Dendritic cell treated with granulocyte-macrophage colony-stimulating factor and Interleukin-4, amounts not matched to agents 40 ng/mL and 50 ng/mL, for 4 days (primary cell): ENCODE results near the gene RPS2.
A peak's percentile ranks its signal among the peaks of the same experiment; 100 is the strongest.

Source experiments
- H3K27ac Mint-ChIP-seq: one replicate; pipeline ENCODE4 v1.8.0; 2022; ENCODE audit warnings: mild to moderate bottlenecking, mixed read lengths
- H3K27me3 Mint-ChIP-seq: one replicate; pipeline ENCODE4 v1.8.0; 2022; ENCODE audit warnings: mild to moderate bottlenecking, mixed read lengths
- H3K36me3 Mint-ChIP-seq: one replicate; pipeline ENCODE4 v1.8.0; 2022; ENCODE audit warnings: low read depth, mixed read lengths
- H3K4me1 Mint-ChIP-seq: one replicate; pipeline ENCODE4 v1.8.0; 2022; ENCODE audit warnings: low read depth, mixed read lengths
- H3K4me3 Mint-ChIP-seq: one replicate; pipeline ENCODE4 v1.8.0; 2022; ENCODE audit warnings: mild to moderate bottlenecking, moderate library complexity, mixed read lengths
- H3K9me3 Mint-ChIP-seq: one replicate; pipeline ENCODE4 v1.8.0; 2022; ENCODE audit warnings: mixed read lengths
- intact Hi-C: fragments of 100-400 bp; cut with micrococcal nuclease; formaldehyde crosslinking; loops from one replicate; pipeline ENCODE4 v1.15.0; 2022

Gene RPS2

DNA sequence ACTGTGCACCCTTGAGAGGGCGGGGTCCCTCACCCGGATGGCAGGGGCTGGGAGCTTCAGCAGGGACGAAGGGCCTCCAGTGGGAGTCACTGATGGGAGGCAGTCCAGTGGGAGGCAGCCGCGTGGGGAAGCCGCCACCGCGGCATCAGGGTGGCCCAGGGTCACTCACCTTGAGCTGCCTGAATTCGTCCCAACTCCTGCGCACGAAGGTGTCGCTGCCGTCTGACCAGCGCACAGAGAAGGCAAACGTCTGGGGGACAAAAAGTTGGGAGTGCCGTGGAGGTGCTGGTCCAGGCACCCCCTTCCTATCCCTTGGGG lies 16.1 kb upstream of the RPS2 start:
- H3K27me3 Mint-ChIP-seq: peaks cover 62% of the 10 kb centered on the region
- no peak overlapping the region for H3K4me3 Mint-ChIP-seq
- peaks cover 30% of the 10 kb centered on the region for H3K4me1 Mint-ChIP-seq
- H3K27ac Mint-ChIP-seq: no peak overlapping the region
- intact Hi-C loops: no loop called here
- peaks cover 46% of the 10 kb centered on the region for H3K36me3 Mint-ChIP-seq
- no peaks in the 10 kb centered on the region for H3K9me3 Mint-ChIP-seq

DNA sequence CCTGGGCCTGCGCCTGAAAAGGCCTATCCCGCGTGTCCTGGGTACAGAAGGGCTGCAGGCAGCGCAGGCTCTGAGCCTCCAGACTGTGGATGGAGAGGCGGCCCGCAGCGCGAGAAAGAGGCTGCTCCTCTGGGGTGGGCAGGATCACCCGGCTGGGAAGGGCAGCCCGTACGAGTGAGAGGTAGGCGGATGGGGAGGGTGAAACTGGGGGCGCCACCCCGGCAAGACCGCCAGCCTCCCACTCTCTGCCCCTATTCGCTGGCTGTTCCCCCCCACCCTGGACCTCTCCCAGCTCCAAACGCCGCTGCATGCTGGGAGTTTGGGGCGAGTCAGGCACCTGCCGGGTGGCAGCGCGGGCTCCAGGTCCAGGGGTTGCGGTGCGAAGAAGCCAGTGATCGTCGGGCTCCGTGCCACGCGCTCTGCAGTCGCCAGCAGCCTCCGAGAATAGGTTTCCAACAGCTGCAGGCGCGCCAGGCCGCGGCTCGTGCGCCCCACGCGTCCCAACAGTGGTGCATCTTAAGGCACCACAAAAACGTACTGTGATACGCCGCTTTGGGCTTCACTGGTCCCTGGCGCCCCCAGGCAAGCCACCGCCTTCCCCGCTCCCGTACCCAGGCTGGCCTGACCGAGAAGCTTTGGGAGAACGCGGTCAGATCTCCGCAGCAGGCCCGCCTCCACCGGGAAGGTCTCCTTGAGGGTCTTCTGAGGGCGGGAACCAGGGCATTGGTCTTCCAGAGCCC lies 15.6 kb upstream of the RPS2 start:
- Mint-ChIP-seq H3K27me3 (peaks cover 62% of the 10 kb centered on the region), H3K4me3 (no peak overlapping the region), H3K36me3 (peaks cover 46% of the 10 kb centered on the region), H3K27ac (no peak overlapping the region), H3K9me3 (no peaks in the 10 kb centered on the region), H3K4me1 (peaks cover 25% of the 10 kb centered on the region)
- intact Hi-C loops: no loop called here

DNA sequence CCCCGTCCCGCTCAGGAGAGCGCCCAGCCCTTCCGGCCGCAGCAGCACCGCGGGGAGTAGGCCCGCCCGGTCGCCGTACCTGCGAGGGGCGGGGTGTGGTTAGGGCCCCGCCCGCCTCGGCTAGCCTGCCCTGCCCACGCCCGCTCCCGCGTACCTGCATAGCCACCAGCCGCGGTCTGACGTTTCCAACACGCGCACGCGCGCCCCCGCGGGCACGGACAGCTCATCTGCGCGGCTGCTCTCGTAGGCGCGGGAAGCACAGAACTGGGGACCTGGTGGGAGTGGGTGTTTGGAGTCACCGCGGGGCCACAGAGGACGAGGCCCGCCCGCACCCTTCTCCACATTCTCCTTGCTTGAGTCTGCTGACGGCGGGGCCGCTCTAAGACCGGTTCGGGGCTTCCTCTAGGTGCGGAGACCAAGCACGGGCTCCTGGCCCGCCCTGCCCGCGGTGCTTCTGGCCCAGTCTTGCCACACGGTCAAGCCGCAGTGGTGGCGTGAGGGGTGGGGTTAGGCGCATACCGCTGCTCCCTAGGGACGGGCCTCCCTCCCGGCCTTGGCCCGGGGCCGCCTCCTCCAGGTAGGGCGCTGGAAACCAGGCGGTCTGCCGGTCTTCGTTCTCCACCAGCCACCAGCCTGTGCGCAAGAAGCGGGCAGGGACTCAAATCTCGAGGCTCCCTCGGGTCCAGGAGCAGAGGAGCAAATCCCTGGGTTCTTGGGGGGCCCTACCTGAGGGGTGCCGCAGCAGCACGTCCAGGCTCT lies 14.8 kb upstream of the RPS2 start:
- H3K4me1 Mint-ChIP-seq: peaks cover 17% of the 10 kb centered on the region
- no peaks in the 10 kb centered on the region for H3K9me3 Mint-ChIP-seq
- H3K36me3 Mint-ChIP-seq: peaks cover 52% of the 10 kb centered on the region

DNA sequence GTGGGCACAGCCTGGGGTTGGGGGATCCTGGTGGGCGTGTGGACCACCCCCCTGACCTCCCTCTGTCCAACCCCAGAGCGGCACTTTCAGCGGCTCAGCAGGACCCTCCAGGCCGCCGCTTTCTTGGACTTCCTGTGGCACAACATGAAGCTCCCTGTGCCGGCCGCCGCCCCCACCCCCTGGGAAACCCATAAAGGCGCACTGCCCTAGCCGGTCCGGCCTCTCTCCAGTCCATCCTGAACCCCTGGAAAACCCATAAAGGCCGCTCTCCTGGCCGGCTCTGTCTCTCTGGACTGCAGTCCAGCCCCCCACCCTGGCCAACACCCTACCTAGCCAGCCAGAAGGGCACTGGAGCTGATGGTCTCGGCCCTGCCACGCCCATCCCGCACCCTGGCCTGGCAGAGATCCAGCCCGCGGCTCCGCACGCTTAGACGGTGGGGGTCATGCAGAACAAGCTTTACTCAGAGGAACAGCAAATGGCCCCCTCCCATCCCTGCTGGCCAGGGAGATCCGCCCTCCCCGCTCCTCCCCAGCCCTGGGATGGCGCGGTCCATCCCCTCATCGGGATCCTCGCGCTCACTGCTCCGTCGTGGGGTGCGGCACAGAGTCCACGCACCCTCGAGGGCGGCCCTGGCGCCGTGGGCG lies 14.0 kb upstream of the RPS2 start:
- Mint-ChIP-seq H3K9me3 (no peaks in the 10 kb centered on the region), H3K4me3 (no peak overlapping the region), H3K36me3 (peaks cover 60% of the 10 kb centered on the region), H3K27ac (no peak overlapping the region), H3K4me1 (peaks cover 22% of the 10 kb centered on the region), H3K27me3 (peaks cover 62% of the 10 kb centered on the region)
- intact Hi-C loops: no loop called here

More for the DNA sequence above, 14.8 kb upstream of the RPS2 start:
- Mint-ChIP-seq H3K27ac (no peak overlapping the region), H3K4me3 (no peak overlapping the region), H3K27me3 (peaks cover 62% of the 10 kb centered on the region)
- intact Hi-C loops: no loop called here

DNA sequence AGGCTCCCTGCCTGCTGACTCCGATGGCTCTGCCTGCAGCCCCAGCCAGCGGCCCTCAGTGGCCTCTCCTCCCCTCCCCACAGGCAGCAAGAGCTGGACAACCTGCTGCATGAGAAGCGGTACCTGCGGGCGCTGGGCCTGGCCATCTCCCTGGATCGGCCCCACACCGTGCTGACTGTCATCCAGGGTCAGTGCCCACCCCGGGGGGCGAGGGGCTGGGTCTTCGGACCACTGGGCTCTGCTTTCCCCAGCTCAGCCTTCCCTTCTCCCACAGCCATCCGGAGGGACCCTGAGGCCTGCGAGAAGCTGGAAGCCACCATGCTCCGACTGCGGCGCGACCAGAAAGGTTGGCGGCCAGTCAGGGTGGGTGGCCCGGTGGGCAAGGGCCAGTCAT lies 13.2 kb upstream of the RPS2 start:
- no peak overlapping the region for H3K27ac Mint-ChIP-seq
- peaks cover 60% of the 10 kb centered on the region for H3K36me3 Mint-ChIP-seq
- intact Hi-C loops: no loop called here
- H3K4me3 Mint-ChIP-seq: no peak overlapping the region
- H3K4me1 Mint-ChIP-seq: peaks cover 22% of the 10 kb centered on the region
- peaks cover 54% of the 10 kb centered on the region for H3K27me3 Mint-ChIP-seq
- no peaks in the 10 kb centered on the region for H3K9me3 Mint-ChIP-seq

DNA sequence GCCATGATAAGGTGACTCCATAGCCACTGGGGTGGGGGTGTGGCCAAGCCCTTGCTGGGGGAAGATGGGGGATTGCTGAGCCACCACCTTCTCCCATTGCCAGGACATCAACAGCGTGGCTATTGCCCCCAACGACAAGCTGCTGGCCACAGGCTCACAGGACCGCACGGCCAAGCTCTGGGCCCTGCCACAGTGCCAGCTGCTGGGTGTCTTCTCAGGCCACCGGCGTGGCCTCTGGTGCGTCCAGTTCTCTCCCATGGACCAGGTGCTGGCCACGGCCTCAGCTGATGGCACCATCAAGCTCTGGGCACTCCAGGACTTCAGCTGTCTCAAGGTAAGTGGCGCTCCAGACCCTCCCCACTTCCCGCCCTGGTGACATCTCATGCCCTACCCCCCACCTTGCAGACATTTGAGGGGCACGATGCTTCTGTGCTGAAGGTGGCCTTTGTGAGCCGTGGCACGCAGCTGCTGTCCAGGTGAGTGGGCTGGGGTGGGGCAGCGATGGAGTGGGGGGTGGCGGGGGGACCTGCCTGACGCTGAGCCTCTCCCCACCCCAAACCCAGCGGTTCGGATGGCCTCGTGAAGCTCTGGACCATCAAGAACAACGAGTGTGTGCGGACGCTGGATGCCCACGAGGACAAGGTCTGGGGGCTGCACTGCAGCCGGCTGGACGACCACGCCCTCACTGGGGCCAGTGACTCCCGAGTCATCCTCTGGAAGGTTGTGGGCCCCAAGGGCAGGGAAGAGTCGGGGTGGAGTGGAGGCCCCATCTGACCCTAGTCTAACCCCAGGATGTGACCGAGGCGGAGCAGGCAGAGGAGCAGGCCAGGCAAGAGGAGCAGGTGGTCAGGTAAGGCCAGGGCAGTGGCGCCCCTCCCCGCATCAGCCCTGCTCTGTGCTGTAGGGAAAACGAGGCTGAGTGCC lies 12.6 kb upstream of the RPS2 start:
- Mint-ChIP-seq H3K27ac (no peak overlapping the region), H3K36me3 (peaks cover 61% of the 10 kb centered on the region), H3K4me1 (peaks cover 22% of the 10 kb centered on the region), H3K9me3 (no peaks in the 10 kb centered on the region), H3K27me3 (peaks cover 48% of the 10 kb centered on the region), H3K4me3 (no peak overlapping the region)
- intact Hi-C loops: no loop called here

DNA sequence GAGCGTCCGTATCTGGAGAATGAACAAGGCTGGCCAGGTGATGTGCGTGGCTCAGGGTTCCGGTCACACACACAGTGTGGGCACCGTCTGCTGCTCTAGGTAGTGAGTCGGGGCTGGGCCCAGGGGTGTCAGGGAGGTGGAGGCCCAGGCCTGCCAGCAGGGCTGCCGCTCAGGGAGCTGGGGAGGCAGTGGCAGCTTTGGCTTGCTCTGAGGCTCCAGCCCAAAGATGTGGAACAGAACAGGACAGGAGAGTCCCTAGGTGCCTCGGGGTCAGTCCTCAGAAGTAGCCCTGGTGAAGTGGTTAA lies 11.5 kb upstream of the RPS2 start:
- Mint-ChIP-seq H3K27me3 (peaks cover 37% of the 10 kb centered on the region), H3K4me1 (peaks cover 31% of the 10 kb centered on the region), H3K27ac (no peak overlapping the region), H3K36me3 (peaks cover 71% of the 10 kb centered on the region), H3K4me3 (no peak overlapping the region), H3K9me3 (no peaks in the 10 kb centered on the region)
- intact Hi-C loops: no loop called here

DNA sequence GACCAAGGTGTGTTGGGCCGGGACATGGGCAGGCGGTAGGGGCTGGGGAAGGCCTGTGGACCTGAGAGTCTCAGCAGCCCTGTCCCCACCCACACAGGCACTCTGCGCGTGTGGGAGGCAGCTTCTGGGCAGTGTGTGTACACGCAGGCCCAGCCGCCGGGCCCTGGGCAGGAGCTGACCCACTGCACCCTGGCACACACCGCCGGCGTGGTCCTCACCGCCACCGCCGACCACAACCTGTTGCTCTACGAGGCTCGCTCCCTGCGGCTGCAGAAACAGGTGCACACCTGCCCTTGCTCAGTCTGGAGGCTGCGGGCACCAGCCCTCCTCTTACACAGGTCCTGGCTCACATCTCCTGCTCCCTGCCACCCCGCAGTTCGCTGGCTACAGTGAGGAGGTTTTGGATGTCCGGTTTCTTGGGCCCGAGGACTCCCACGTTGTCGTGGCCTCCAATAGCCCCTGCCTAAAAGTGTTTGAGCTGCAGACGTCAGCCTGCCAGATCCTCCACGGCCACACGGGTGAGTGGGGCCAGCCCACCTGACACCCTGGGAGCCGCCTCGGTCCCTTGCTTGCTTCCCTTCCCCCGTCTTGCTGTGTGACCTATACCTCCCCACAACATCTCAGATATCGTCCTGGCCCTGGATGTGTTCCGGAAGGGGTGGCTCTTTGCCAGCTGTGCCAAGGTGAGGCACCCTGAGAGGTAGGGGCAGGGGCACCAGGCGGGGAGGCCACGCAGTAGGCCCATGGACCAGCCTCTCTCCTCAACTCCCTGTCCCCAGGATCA lies 11.0 kb upstream of the RPS2 start:
- no peak overlapping the region for H3K4me3 Mint-ChIP-seq
- H3K4me1 Mint-ChIP-seq: peaks cover 36% of the 10 kb centered on the region
- H3K9me3 Mint-ChIP-seq: no peaks in the 10 kb centered on the region
- intact Hi-C loops: no loop called here
- peaks cover 71% of the 10 kb centered on the region for H3K36me3 Mint-ChIP-seq
- no peak overlapping the region for H3K27ac Mint-ChIP-seq
- peaks cover 32% of the 10 kb centered on the region for H3K27me3 Mint-ChIP-seq

DNA sequence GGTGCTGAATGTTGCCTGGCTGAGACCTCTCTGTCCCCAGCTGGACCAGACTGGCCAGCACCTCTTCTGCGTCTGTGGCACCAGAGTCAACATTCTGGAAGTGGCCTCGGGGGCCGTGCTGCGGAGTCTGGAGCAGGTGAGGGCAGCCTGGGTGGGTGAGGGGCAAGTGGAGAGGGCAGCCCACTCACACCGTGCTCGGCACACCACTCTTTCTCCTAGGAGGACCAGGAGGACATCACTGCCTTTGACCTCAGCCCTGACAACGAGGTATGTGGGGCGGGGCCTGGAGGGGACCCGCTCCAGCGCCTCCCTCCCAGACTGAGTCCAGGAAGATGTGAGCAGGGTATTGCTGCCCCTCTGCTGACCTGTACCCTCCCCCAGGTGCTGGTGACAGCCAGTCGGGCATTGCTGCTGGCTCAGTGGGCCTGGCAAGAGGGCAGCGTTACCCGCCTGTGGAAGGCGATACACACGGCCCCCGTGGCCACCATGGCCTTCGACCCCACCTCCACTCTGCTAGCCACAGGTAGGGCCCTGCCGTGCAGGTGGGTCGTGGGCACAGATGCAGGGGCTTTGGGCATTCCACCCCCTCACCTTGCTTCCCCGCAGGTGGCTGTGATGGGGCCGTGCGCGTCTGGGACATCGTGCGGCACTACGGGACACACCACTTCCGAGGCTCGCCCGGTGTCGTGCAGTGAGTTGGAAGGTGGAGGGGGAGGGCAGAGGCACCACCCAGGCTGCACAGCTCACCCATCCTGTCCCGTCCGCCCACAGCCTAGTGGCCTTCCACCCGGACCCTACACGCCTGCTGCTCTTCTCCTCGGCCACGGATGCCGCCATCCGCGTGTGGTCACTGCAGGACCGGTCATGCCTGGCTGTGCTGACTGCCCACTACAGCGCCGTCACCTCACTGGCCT lies 9.8 kb upstream of the RPS2 start:
- Mint-ChIP-seq H3K4me3 (no peak overlapping the region), H3K36me3 (peaks cover 69% of the 10 kb centered on the region), H3K27me3 (peaks cover 20% of the 10 kb centered on the region), H3K9me3 (no peaks in the 10 kb centered on the region), H3K4me1 (peaks cover 42% of the 10 kb centered on the region), H3K27ac (no peak overlapping the region)
- intact Hi-C loops: no loop called here

DNA sequence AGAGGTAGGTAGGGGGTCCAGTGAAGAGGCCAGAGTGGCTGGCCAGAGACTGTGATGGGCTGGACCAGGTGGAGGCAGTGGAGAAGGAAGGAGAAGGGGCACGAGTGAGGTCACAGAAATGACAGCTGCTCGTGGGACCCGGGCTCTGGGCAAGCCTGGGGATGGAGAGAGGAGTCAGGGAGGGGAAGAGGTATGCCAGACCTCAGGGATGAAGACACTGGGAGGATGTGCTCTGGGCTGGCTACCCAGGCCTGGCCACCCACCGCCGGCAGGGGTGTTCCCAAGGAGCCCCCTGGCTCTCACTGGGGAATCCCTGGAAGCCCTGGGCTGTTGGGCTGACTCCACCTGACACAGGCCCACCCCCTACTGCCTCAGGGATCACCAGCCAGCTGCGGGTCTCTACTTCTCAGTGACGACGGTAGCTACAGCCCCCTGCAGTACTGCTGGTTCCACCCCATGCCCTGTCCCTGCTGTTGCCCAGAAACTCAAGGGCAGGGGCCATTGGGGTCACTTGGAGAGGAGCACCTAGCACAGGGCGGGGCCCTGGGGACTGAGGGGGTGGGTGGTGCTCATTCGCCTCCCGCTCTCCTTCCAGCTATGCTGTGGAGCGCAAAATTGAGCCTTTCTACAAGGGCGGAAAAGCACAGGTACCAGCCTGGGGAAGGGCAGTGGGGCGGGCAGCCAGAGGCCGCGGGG lies 9.0 kb upstream of the RPS2 start:
- no peak overlapping the region for H3K4me3 Mint-ChIP-seq
- peaks cover 14% of the 10 kb centered on the region for H3K27me3 Mint-ChIP-seq
- intact Hi-C loops: no loop called here
- H3K4me1 Mint-ChIP-seq: peaks cover 39% of the 10 kb centered on the region
- H3K36me3 Mint-ChIP-seq: peaks cover 61% of the 10 kb centered on the region
- no peaks in the 10 kb centered on the region for H3K9me3 Mint-ChIP-seq
- peak overlapping the region; percentile 98 for H3K27ac Mint-ChIP-seq

DNA sequence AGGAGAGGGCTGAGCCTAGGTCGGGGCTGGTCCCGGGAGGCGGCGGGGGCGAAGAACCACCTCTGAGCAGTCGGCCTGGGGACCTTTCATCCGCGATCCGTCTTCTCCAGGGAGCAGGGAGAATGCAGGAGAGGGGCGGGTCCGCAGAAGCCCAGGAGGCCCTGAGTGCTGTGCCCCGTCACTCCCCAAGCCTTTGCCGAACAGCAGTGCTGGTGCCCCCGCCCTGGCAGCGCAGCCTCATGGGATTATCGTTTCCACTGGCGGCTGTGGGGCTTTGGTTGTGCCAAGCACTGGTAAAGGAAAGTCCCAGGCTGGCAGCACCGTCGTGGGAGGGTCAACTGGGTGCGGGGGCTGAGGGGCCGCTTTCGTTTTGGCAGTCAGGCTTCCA lies 7.9 kb upstream of the RPS2 start:
- H3K36me3 Mint-ChIP-seq: peaks cover 50% of the 10 kb centered on the region
- H3K27ac Mint-ChIP-seq: peak overlapping the region; percentile 98
- peaks cover 2% of the 10 kb centered on the region for H3K27me3 Mint-ChIP-seq
- intact Hi-C loops: no loop called here
- H3K4me1 Mint-ChIP-seq: peaks cover 37% of the 10 kb centered on the region
- H3K4me3 Mint-ChIP-seq: peak overlapping the region; percentile 96
- H3K9me3 Mint-ChIP-seq: no peaks in the 10 kb centered on the region

DNA sequence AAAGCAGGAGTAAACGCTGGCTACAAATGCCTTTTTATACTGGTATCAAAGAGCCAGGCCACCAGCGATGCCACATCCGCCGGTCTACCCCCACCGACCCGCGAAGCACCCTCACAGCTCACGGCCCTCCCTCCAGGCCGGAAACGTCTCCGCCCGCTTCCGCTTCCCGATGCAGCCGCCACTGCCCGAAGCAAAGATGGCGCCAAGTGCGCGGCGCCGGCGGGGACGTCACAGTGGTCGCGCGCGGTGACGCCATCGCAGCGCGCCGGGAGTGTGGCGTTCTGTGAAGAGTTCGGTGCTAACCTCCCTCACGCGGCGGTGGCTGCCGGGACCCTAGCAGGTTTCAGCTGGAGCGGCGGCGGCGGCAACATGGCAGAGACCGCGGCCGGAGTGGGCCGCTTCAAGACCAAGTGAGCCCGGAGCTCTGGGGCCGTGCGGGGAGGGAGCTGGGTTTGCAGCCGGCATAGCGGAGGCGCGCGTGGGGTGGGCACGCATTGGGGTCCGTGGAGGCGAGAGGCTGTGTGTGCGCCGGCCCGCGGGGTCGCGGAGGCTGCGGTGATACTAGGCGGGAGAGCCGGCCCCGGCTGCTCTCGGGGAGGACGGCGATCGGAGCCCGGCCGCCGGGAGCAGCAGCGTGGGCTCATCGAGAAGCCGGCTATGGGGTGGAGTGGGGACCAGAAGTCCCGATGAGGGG lies 7.3 kb upstream of the RPS2 start, which contains the start of gene TBL3:
TSS of gene TBL3 (plus strand) at position 258 of the 694 bp plus-strand sequence. CDS start at position 370, 112 bp downstream.
- intact Hi-C loops: no loop called here

More for the DNA sequence above, 7.3 kb upstream of the RPS2 start, which contains the start of gene TBL3:
- peak within 1 kb of the TSS; percentile 96 for H3K4me3 Mint-ChIP-seq
- H3K9me3 Mint-ChIP-seq: no peaks in the 10 kb centered on the region
- H3K27me3 Mint-ChIP-seq: no peaks in the 10 kb centered on the region
- H3K27ac Mint-ChIP-seq: peak within 1 kb of the TSS; percentile 98
- H3K4me1 Mint-ChIP-seq: peaks cover 37% of the 10 kb centered on the region
- peaks cover 45% of the 10 kb centered on the region for H3K36me3 Mint-ChIP-seq
